ENCODE results near the gene CTLA4.

Gene CTLA4

GRCh38 chr2:203918264-203918663 is 50.7 kb downstream of the CTLA4 start:
- Histone ChIP-seq H2AFZ (ENCODE audit: low read depth) (no peak overlapping the region), H3K4me3 (IDR thresholded peaks at IDR 0.05; ENCODE audit: insufficient read depth, low read depth, low read length) (no peak overlapping the region), H3K27ac (no peak overlapping the region), H3K36me3 (ENCODE audit: insufficient read depth) (no peaks in the 10 kb centered on the region), H4K20me1 (ENCODE audit: insufficient read depth) (no peaks in the 10 kb centered on the region), H3K79me2 (ENCODE audit: insufficient read depth, low read depth) (no peaks in the 10 kb centered on the region), H3K4me2 (no peak overlapping the region), H3K27me3 (ENCODE audit: insufficient read depth, low read depth) (no peaks in the 10 kb centered on the region), H3K9ac (no peak overlapping the region), H3K4me1 (ENCODE audit: low read depth, poor library complexity, severe bottlenecking) (no peaks in the 10 kb centered on the region)
- TF ChIP-seq, protein P1, sequence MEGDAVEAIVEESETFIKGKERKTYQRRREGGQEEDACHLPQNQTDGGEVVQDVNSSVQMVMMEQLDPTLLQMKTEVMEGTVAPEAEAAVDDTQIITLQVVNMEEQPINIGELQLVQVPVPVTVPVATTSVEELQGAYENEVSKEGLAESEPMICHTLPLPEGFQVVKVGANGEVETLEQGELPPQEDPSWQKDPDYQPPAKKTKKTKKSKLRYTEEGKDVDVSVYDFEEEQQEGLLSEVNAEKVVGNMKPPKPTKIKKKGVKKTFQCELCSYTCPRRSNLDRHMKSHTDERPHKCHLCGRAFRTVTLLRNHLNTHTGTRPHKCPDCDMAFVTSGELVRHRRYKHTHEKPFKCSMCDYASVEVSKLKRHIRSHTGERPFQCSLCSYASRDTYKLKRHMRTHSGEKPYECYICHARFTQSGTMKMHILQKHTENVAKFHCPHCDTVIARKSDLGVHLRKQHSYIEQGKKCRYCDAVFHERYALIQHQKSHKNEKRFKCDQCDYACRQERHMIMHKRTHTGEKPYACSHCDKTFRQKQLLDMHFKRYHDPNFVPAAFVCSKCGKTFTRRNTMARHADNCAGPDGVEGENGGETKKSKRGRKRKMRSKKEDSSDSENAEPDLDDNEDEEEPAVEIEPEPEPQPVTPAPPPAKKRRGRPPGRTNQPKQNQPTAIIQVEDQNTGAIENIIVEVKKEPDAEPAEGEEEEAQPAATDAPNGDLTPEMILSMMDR (conservative IDR thresholded peaks at IDR 0.05; ENCODE audit: low read depth, low read length): no peak

GRCh38 chr2:203918839-203919238 is 51.3 kb downstream of the CTLA4 start:
- Histone ChIP-seq H3K4me1 (ENCODE audit: low read depth, poor library complexity, severe bottlenecking) (no peaks in the 10 kb centered on the region), H3K27ac (no peak overlapping the region), H3K4me3 (IDR thresholded peaks at IDR 0.05; ENCODE audit: insufficient read depth, low read depth, low read length) (no peak overlapping the region), H2AFZ (ENCODE audit: low read depth) (no peak overlapping the region), H3K36me3 (ENCODE audit: insufficient read depth) (no peaks in the 10 kb centered on the region; the same call in 1 of the 2 replicates), H3K4me2 (no peak overlapping the region), H3K27me3 (ENCODE audit: insufficient read depth, low read depth) (no peaks in the 10 kb centered on the region), H3K79me2 (ENCODE audit: insufficient read depth, low read depth) (no peaks in the 10 kb centered on the region), H4K20me1 (ENCODE audit: insufficient read depth) (no peaks in the 10 kb centered on the region), H3K9ac (no peak overlapping the region)
- TF ChIP-seq, protein P1 (conservative IDR thresholded peaks at IDR 0.05; ENCODE audit: low read depth, low read length): no peak

Measured in KMS-11 (cell line).